Epidermal melanocyte (primary cell): ENCODE data around the gene CDC14A.

Experiments
- DNase-seq: peaks from one replicate; pipeline ENCODE4 v3.0.0; 2011; ENCODE audit warnings: low spot score; ENCODE audit not compliant: insufficient read length

CDC14A gene

DNA sequence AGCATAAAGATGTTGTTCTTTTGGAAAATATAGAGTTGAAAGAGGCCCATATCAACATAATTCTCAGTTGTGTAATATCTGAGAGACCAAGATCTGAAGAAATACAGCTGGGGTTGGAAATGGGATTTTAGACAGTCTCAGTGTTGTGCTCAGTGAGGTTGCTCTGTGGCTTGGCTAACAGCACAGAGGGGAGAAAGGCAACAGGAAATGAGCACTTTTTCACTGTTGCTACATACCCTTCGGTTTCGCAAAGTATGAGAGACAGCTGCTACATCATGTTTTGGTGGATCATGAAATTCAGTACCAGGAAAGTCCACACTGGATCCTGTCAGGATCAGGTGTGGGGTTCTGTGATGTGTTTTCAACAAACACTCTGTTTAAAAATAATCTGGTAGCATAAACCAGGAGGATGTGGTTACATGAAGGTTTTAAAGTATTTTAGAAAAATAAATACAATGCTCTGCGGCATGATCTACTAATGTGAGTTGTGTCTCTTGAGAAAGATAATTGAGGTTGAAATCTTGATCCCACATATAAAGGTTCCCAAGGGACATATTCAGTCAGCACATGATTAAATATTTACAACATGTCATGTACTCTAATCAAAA, 178.7 kb downstream of the CDC14A start:
- no peak for DNase-seq

DNA sequence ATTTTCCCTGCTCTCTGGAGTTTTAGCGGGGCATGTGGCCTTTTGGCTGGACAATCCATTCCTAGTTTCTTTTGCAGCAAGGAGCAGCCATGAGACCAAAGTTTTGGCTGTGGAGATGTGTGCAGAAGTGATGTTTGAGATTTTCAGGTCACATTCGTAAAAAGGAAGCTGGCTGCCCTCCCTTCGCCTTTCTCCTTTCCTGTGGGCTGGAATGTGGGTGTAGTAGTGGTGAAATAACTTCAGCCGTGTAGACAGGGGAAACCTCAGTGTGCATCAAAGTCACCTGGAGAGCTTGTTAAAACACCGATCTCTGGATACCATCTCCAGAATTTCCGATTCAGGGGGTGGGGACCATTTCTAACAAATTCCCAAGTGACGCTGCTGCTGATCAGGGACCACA, 180.3 kb downstream of the CDC14A start:
- DNase-seq: no peak

DNA sequence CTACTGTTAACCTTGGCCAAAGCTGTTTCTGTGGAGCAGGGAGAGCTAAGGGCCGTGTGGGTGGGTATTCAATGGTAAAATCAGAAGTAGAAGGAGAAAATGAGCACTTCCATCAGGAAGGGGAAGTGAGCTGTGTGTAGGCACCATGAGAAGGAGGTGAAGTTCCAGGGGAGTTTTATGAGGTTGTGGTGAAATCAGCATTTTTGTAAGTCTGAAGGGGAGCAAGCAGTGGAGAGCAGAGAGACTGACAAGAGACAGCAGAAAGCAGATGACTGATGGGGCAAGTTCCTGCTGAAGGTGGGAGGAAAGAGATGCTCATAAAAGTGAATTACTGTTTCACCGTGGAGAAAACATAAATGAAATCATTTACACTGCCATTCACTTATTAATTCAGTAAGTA, 183.0 kb downstream of the CDC14A start:
- DNase-seq: no peak

DNA sequence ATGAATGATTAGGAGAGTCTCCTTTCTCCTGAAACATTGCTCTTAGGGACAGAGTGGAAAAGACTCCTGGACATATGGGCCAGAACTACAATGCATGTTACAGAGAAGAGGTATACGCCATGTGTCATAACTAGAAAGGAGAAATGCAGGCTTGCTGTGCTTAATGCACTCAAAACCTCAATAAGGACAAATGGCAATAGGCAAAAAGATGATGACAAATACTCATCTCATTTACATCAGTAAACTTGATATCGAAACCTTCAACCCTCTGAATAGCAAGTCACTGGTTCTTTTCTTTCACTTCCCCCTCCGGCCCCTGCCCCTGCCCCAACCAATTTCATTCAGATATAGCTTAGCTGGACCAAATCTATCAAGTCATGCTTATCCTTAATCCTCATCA, 183.7 kb downstream of the CDC14A start:
- DNase-seq: no peak

DNA sequence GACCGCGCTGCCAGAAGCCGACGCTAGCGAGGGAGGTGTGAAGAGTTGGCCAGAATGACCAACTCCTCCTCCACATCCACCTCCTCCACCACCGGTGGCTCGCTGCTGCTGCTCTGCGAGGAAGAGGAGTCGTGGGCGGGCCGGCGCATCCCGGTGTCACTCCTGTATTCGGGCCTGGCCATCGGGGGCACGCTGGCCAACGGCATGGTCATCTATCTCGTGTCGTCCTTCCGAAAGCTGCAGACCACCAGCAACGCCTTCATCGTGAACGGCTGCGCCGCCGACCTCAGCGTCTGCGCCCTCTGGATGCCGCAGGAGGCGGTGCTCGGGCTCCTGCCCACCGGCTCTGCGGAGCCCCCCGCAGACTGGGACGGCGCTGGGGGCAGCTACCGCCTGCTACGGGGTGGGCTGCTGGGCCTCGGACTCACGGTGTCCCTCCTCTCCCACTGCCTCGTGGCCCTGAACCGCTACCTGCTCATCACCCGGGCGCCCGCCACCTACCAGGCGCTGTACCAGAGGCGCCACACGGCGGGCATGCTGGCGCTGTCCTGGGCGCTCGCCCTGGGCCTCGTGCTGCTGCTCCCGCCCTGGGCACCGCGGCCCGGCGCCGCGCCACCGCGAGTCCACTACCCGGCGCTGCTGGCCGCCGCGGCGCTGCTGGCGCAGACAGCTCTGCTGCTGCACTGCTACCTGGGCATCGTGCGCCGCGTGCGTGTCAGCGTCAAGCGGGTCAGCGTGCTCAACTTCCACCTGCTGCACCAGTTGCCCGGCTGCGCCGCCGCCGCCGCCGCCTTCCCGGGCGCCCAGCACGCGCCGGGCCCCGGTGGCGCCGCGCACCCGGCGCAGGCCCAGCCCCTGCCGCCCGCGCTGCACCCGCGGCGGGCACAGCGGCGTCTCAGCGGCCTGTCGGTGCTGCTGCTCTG, 186.9 kb downstream of the CDC14A start:
- no peak for DNase-seq

DNA sequence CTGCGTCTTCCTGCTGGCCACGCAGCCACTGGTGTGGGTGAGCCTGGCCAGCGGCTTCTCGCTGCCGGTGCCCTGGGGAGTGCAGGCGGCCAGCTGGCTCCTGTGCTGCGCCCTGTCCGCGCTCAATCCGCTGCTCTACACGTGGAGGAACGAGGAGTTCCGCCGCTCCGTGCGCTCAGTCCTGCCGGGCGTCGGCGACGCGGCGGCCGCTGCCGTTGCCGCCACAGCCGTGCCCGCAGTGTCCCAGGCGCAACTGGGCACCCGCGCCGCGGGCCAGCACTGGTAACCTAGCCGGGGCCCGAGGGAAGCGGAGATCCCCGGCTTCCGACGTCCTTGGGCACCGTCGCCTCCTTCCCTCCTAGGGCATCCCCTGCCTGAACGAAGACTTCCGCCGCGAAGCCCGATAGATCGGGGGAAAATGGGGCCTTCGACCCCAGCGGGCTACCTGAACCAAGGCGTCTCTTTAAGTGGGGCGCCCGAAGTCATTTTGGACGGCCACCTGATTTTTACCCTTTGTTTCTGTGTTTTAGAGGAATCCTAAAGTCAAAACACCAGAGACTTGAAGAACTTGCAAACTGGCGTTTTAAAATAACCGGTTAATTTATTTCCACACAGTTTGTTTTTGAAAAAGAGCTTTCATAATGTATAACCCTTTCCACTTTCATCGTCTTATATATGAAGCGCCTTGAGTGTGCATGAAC, 187.7 kb downstream of the CDC14A start:
- no peak for DNase-seq

DNA sequence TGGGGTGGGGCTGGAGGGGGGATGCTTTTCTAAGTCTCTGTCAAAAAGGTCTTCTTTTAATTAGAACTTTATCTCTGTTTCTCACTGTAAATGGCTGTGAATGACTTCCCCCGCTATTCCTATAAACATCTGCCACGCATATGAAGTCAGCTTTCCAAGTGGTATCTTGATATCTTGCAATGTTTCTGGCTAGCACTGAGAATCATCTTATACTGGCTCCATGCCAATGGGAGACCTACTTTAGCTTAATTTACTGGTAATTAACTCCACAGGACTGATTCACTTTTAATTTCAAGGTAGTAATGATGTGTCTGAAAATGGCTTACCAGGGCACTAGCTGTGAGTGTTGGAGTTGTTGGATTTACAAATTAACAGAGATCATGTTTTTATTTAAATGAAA, 190.0 kb downstream of the CDC14A start:
- DNase-seq: no peak

DNA sequence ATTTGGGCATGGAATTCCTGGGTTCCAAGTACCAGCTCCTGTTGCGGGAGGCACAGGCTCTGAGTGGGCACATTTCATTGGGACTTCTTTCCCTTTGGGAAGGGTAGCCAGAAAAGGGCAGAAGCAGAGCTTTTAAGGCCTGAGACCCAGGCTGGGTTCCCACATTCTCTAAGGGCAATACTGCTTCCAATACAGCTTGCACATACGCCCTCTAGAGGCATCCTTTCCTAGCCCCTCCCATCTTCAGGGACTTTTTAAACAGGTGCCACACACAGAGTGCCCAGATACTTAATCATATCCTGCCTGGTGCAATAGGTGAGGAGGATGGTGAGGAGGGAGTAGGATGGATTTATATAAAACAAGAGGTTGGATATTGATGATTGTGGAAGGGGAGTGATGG, 191.3 kb downstream of the CDC14A start:
- no peak for DNase-seq

DNA sequence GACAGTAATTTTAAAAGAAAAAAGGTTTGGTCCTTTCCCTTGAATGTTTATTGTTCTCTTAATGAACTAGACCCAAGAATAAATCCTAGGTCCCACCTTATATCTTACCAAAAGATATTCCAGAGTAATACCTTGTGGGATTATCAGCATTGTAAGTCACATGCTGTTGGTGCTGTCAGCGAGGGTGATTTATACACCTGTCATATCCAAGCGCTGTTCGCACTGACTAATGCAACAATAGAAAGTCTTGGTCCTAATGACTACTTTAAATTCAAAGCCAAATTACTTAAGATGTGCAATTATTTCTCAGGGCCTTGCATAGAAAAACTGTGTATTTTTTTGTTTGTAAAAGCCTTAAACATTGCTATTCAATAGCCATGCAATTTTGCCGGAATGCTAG, 192.5 kb downstream of the CDC14A start:
- DNase-seq: no peak

DNA sequence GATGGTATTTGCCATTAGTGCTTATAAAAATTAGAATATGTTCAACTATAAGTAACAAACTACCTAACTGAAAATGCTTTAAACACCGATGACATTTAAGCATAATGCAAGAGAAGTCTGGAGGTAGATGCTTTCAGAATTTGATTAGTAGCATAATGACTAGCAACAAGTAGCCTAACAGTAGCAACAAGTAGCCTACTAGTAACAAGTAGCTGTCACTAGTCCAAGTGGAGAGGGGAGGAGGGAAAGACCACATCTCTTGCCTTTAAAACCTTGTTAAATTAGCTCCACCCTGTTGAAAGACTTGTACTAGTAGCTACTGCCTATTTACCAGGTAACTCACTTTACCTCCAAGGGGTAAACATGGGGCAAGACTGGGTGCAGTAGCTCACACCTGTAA, 193.5 kb downstream of the CDC14A start:
- DNase-seq: no peak

DNA sequence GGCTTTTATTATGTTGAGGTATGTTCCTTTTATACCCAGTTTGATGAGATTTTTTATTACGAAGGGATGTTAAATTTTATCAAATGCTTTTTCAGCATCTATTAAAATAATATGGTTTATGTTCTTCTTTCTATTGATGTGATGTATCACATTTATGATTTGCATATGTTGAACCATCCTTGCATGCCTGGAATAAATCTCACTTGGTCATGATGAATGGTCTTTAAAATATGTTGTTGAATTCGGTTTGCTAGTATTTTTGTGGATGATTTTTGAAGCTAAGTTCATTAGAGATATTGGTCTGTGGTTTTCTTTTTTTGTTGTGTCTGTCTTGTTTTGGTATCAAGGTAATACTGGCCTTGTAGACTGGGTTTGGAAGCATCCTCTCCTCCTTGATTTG, 199.7 kb downstream of the CDC14A start:
- no peak for DNase-seq

DNA sequence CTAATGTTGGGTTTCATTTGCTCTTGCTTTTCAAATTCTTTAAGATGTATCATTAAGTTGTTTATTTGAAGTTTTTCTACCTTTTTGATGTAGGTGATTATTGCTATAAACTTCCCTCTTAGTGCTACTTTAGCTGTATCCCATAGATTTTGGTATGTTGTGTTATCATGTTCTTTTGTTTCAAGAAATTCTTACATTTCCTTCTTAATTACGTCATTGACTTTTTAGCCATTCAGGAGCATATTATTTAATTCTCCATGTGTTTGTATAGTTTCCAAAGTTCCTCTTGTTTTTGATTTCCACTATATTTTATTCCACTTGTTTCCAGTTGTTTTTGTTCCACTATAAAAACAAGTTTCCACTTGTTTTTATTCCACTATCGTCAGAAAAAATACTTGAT, 200.6 kb downstream of the CDC14A start:
- DNase-seq: no peak

DNA sequence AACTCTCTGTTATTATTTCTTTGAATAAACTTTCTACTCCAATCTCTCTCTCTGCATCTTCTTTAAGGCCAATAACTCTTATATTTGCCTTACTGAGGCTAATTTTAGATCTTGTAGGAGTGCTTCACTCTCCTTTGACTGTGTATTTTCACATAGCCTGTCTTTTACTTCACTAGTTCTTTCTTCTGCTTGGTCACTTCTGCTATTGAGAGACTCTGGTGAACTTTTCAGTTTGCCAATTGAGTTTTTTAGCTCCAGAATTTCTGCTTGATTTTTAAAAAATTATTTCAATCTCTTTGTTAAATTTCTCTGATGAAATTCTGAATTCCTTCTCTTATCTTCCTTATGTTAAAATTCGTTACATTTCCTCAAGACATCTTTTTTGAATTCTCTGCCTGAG, 203.9 kb downstream of the CDC14A start:
- no peak for DNase-seq

DNA sequence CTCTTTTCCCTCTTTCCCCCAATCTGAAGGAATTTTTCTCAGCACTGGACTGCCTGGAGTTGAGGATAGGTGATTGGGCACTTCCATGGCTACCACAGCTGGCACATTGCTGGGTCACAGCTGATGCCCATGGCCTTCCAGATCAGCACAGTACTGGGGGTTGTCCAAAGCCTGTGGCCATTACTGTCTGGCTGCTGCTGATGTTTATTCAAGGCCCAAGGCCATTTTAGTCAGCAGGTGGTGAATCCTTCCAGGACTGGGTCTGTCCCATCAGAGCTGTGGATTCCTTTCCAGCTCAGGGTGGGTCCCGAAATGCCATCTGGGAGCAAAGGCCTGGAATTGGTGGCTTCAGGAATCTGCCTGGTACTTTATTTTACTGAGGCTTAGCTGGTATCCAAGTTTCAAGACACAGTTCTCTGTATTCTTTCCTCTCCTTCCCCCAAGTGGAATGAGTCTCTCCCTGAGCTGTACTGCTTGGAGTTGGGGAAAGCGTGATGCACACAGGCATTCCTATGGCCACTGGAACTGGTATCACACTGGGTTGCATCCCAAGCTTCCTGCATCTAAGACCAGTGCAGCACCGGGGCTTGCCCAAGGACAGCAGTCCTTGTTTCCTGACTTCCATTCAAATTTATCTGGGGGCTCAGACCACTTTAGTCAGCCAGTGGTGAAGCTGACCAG, 204.8 kb downstream of the CDC14A start:
- no peak for DNase-seq

DNA sequence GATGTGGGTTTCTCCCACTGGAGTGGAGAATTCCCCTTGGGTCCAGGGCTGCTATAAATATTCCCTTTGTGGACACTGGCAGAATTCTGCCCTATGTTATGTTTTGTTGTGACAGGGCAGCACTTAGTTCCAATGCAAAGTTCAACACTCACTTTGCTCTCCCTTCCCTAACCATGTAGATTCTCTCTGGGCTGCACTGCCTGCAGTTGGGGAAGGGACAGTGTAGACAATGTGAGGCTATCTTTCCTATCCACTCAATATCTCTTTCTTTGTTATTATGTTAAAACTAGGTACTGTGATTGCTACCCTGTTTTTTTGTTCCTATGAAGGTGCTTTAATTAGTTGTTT, 205.3 kb downstream of the CDC14A start:
- no peak for DNase-seq

DNA sequence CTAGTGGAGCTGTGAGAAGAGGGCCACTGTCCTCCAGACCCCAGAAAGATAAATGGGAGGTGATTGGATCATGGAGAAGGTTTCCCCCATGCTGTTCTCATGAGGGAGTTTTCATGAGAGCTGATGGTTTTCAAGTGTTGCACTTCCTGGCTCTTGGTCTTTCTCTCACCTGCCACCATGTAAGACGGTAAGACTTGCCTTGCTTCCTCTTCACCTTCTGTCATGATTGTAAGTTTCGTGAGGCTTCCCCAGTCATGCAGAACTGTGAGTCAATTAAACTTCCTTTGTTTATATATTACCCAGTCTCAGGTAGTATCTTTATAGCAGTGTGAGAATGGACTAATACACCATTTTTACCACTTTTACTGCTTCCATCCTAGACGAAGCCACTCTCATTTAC, 213.2 kb downstream of the CDC14A start:
- DNase-seq: no peak

DNA sequence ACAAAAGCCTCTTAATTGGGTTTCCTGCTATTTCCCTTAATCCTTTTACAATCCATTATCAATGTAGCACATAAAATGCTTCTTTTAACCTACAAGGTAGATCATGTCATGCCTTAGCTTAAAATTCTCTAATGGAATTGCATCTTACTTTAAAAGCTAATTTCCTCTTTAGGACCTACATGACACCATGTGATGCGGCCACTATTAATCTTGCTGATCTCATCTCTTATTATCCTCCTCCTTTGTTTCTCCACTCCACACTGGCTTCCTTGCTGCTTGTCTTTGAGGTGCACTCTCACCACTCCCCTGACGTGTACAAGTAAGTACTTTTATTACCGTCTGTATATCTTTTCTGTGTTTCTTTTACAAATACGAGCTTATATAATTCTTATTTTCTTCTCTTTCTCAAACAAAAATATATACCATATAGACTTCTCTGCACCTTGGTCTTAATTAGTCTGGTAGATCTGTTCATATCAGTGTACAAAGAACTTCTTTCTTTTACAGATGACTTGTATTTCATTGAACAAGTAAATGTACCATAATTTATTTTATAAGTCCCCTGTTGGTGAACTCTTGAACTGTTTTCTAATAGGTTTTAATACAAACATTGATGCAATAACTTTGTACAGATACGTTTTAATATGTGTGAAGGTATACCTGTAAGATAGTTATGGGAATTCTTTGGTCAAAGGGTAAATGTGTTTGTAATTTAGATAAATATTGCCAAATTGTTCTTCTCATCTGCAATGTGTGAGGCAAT, 213.8 kb downstream of the CDC14A start:
- DNase-seq: no peak

DNA sequence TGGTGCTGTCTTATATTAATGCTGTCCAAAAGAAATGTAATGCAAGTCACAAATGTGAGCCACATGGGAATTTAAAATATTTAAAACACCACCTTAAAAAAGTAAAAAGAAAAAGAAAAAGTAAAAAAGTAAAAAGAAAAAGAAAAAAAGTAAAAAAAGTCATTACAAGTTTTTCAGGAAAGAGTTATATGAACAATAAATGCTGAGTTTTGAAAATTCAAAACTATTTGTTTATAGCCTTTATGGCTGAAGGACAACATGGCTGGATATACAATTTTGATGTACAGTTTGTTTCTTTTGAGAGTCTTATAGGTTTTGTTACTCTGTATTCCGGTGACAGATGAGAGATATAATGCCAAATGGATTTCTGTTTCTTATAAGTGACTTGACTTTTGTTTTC, 214.8 kb downstream of the CDC14A start:
- no peak for DNase-seq
